Activated naive CD4-positive, alpha-beta T cell treated with anti-CD3 and anti-CD28 coated beads, Interleukin-2, amount 50 U/mL, for 24 hours (primary cell): ENCODE data around the gene RFT1.

Experiments used
- H3K27ac Mint-ChIP-seq: one replicate; pipeline ENCODE4 v1.8.0; 2021; ENCODE audit warnings: mild to moderate bottlenecking, mixed read lengths
- H3K27me3 Mint-ChIP-seq: one replicate; pipeline ENCODE4 v1.8.0; 2021; ENCODE audit warnings: mixed read lengths
- H3K36me3 Mint-ChIP-seq: one replicate; pipeline ENCODE4 v1.8.0; 2021; ENCODE audit warnings: mixed read lengths
- H3K4me1 Mint-ChIP-seq: one replicate; pipeline ENCODE4 v1.8.0; 2021; ENCODE audit warnings: mixed read lengths
- H3K4me3 Mint-ChIP-seq: one replicate; pipeline ENCODE4 v1.8.0; 2021; ENCODE audit warnings: mild to moderate bottlenecking, mixed read lengths
- H3K9me3 Mint-ChIP-seq: one replicate; pipeline ENCODE4 v1.8.0; 2021; ENCODE audit warnings: mixed read lengths

Gene RFT1

GRCh38 chr3:53038679-53039375 lies 91.4 kb downstream of the RFT1 start:
- no peaks in the 10 kb centered on the region for H3K9me3 Mint-ChIP-seq
- no peak overlapping the region for H3K4me3 Mint-ChIP-seq
- H3K36me3 Mint-ChIP-seq, result no peaks in the 10 kb centered on the region
- H3K4me1 Mint-ChIP-seq, result peaks cover 77% of the 10 kb centered on the region
- H3K27ac Mint-ChIP-seq, result no peak overlapping the region
- no peaks in the 10 kb centered on the region for H3K27me3 Mint-ChIP-seq
